ENCODE measurements around the gene ZFYVE1.

The ZFYVE1 gene

DNA sequence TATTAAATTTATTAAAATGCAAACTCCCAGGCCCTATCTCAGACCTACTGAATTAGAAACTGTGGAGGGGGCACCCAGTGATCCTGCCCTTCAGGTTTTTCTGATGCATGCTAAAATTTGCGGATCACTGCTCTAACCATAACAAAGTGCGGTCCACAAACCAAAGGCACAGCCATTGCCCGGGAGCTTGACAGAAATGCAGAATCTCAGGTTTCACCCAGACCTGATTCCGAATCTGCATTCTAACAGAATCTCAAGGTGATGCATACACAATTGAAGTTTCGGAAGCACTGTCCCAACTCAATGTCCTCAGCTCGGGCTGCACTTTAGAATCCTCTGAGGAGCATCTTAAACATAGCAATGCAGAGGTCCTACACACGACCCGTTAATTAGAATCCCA lies 46.0 kb downstream of the ZFYVE1 start:
- DNase-seq (ENCODE audit: insufficient read length, low spot score) (no peak), FAIRE-seq (no peak)
- TF ChIP-seq, protein P1, sequence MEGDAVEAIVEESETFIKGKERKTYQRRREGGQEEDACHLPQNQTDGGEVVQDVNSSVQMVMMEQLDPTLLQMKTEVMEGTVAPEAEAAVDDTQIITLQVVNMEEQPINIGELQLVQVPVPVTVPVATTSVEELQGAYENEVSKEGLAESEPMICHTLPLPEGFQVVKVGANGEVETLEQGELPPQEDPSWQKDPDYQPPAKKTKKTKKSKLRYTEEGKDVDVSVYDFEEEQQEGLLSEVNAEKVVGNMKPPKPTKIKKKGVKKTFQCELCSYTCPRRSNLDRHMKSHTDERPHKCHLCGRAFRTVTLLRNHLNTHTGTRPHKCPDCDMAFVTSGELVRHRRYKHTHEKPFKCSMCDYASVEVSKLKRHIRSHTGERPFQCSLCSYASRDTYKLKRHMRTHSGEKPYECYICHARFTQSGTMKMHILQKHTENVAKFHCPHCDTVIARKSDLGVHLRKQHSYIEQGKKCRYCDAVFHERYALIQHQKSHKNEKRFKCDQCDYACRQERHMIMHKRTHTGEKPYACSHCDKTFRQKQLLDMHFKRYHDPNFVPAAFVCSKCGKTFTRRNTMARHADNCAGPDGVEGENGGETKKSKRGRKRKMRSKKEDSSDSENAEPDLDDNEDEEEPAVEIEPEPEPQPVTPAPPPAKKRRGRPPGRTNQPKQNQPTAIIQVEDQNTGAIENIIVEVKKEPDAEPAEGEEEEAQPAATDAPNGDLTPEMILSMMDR (IDR thresholded peaks at IDR 0.05; ENCODE audit: insufficient read depth, missing control alignments): no peak

DNA sequence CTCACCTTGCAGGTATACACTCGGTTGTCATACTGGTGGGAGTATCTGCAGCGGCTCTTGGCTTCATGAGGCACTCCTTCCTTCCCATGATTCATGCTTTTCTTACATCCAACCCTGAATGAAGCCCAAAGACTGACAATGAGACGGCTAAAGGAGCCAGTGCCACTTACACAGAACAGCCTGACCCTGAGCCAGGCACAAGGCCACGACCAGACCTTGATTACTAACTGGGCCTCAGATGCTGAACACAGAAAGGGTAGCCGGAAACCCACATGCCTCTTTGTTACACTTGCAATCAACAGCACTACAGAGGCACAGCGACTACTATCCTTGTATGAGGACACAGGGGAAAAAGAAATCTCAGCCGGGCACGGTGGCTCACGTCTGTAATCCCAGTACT lies 48.0 kb downstream of the ZFYVE1 start:
- TF ChIP-seq, protein P1 (IDR thresholded peaks at IDR 0.05; ENCODE audit: insufficient read depth, missing control alignments): no peak
- FAIRE-seq (no peak), DNase-seq (ENCODE audit: insufficient read length, low spot score) (no peak)

GRCh38 chr14:72975770-72976169 lies 51.1 kb downstream of the ZFYVE1 start:
- DNase-seq (ENCODE audit: insufficient read length, low spot score) (no peak), FAIRE-seq (no peak)
- TF ChIP-seq, protein P1 (IDR thresholded peaks at IDR 0.05; ENCODE audit: insufficient read depth, missing control alignments): peak; percentile 9

- DNase-seq (ENCODE audit: insufficient read length, low spot score) (no peak), FAIRE-seq (no peak)
- TF ChIP-seq, protein P1 (IDR thresholded peaks at IDR 0.05; ENCODE audit: insufficient read depth, missing control alignments): no peak
Observed at GRCh38 chr14:72974661-72975060, 52.2 kb downstream of the ZFYVE1 start.

DNA sequence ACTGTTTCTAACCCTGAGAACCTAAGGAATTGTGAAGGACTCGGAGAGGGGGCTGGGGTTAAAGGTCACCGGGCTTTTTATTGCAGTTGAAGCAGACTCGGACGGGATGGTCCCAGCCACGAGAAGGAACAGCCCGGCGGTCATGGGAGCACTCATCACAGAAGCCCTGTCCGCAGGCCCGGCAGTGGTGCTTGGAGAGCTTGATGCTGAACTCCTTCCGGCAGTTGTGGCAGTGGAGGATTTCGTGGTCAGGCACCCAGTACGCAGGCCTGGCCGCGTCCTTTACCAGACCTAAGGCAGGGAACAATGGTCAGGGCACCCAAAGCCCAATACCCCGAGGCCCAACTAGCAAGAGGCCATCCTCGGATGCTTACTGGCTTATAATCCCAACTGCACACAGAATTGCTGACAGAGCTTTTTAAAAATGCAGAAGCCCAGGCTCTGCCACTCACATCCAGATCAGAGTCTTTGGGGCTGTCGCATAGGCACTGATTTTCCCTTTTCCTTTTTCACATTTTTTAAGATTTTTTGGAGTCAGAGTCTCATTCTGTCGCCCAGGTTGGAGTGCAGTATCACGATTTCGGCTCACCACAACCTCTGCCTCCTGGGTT lies 56.0 kb downstream of the ZFYVE1 start:
- no peak for DNase-seq (ENCODE audit: insufficient read length, low spot score)
- TF ChIP-seq, protein P1 (IDR thresholded peaks at IDR 0.05; ENCODE audit: insufficient read depth, missing control alignments): no peak
- no peak for FAIRE-seq

- DNase-seq (ENCODE audit: insufficient read length, low spot score): no peak
- no peak for FAIRE-seq
Observed at GRCh38 chr14:72970058-72970630, 56.8 kb downstream of the ZFYVE1 start.

DNA sequence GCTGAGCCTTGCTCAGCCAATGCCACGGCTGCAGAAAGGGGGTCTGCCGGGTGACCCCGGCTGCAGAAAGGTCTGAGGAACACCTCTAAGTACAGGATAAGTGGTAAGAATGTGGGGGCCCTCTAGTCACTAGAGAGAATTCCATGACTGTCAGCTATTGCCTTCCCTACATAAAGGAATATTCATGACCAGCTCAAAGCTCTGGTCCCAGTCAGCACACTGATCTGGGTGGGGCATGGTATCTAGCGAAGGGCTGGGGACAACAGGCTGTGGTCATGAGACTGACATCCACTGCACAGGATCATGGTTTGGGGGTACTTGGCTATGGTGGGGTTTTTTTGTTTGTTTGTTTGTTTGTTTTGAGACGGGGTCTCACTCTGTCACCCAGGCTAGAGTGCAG lies 58.6 kb downstream of the ZFYVE1 start:
- TF ChIP-seq, protein P1 (IDR thresholded peaks at IDR 0.05; ENCODE audit: insufficient read depth, missing control alignments): no peak
- no peak for FAIRE-seq
- DNase-seq (ENCODE audit: insufficient read length, low spot score): no peak

More at GRCh38 chr14:72970058-72970630, 56.8 kb downstream of the ZFYVE1 start:
- TF ChIP-seq, protein P1 (IDR thresholded peaks at IDR 0.05; ENCODE audit: insufficient read depth, missing control alignments): no peak

All from D721Med (cell line).